HepG2 (cell line): ENCODE data around the gene TBL2. TPM values are rescaled to one million over a fixed set of nuclear protein-coding genes. Genes with fewer than 3 reads are reported as not detected.
A peak's percentile ranks its signal among the peaks of the same experiment; 100 is the strongest.

Experiments
- ARNT2 ChIP-seq: sonication (generic); formaldehyde crosslinking; IDR thresholded peaks from 2 replicates; pipeline ENCODE4 v1.8.0; 2022; ENCODE audit warnings: mild to moderate bottlenecking, low read depth, missing genetic modification reagents, moderate library complexity
- ATF7 ChIP-seq, 2 experiments: fragments of 450-650 bp in 1 of 2; sonication (generic) in 1 of 2; formaldehyde crosslinking in 1 of 2; IDR thresholded peaks; 2 replicates each; pipeline versions ENCODE4 v1.4.0 to v1.6.1; 2016 to 2020; ENCODE audit warnings: antibody characterized with exemption in 1 of 2, mild to moderate bottlenecking in 1 of 2, missing genetic modification reagents in 1 of 2
- BHLHE40 ChIP-seq: IDR thresholded peaks from 2 replicates; pipeline ENCODE4 v1.6.1; 2011; ENCODE audit warnings: low read length, improper control_type of control experiment
- GFI1 ChIP-seq: sonication (generic); formaldehyde crosslinking; IDR thresholded peaks from 2 replicates; pipeline ENCODE4 v1.5.0; 2020; ENCODE audit warnings: missing genetic modification reagents, mild to moderate bottlenecking, borderline replicate concordance
- HHEX ChIP-seq: IDR thresholded peaks from 2 replicates; pipeline ENCODE4 v1.6.1; 2016; ENCODE audit warnings: control low read depth
- PBX2 ChIP-seq: IDR thresholded peaks from 2 replicates; pipeline ENCODE4 v1.6.1; 2016; ENCODE audit warnings: control low read depth
- PRMT3 ChIP-seq: sonication (generic); formaldehyde crosslinking; IDR thresholded peaks from 2 replicates; pipeline ENCODE4 v1.8.1; 2022; ENCODE audit warnings: low read depth, mild to moderate bottlenecking, moderate library complexity, missing genetic modification reagents, borderline replicate concordance
- RAD51 ChIP-seq: fragments of 450-650 bp; IDR thresholded peaks from 2 replicates; pipeline ENCODE4 v1.6.1; 2016; ENCODE audit warnings: borderline replicate concordance
- RBFOX2 ChIP-seq: fragments of 200-400 bp; formaldehyde crosslinking; IDR thresholded peaks from 2 replicates; pipeline ENCODE4 v1.6.1; 2017; ENCODE audit warnings: low read depth, mild to moderate bottlenecking, low read length
- SMAD1 ChIP-seq: sonication (generic); formaldehyde crosslinking; IDR thresholded peaks from 2 replicates; pipeline ENCODE4 v1.4.0; 2020; ENCODE audit warnings: missing genetic modification reagents, low read depth, mild to moderate bottlenecking, borderline replicate concordance
- SNAI1 ChIP-seq: sonication (generic); formaldehyde crosslinking; IDR thresholded peaks from 2 replicates; pipeline ENCODE4 v1.5.0; 2020; ENCODE audit warnings: mild to moderate bottlenecking, missing genetic modification reagents, borderline replicate concordance
- SP140L ChIP-seq: sonication (generic); formaldehyde crosslinking; IDR thresholded peaks from 2 replicates; pipeline ENCODE4 v1.4.0; 2020; ENCODE audit warnings: missing genetic modification reagents, borderline replicate concordance
- TAF1 ChIP-seq: sonication (generic); formaldehyde crosslinking; IDR thresholded peaks from 2 replicates; pipeline ENCODE4 v1.4.0; 2020; ENCODE audit warnings: missing genetic modification reagents
- TRIM22 ChIP-seq: fragments of 450-650 bp; IDR thresholded peaks from 2 replicates; pipeline ENCODE4 v1.6.1; 2017
- ZFP37 ChIP-seq: sonication (generic); formaldehyde crosslinking; IDR thresholded peaks from 2 replicates; pipeline ENCODE4 v1.4.0; 2020; ENCODE audit warnings: missing genetic modification reagents, borderline replicate concordance
- ZFX ChIP-seq: sonication (generic); formaldehyde crosslinking; IDR thresholded peaks from 2 replicates; pipeline ENCODE4 v1.4.0; 2020; ENCODE audit warnings: mild to moderate bottlenecking, low read depth, missing genetic modification reagents, moderate library complexity
- ZNF264 ChIP-seq: sonication (generic); formaldehyde crosslinking; IDR thresholded peaks from 2 replicates; pipeline ENCODE4 v1.4.0; 2020; ENCODE audit warnings: missing genetic modification reagents
- ZNF33B ChIP-seq: sonication (generic); formaldehyde crosslinking; IDR thresholded peaks from 2 replicates; pipeline ENCODE4 v1.5.1; 2020; ENCODE audit warnings: mild to moderate bottlenecking, missing genetic modification reagents
- ZNF589 ChIP-seq: sonication (generic); formaldehyde crosslinking; conservative IDR thresholded peaks from 2 replicates; pipeline ENCODE4 v1.8.0; 2022; ENCODE audit warnings: mild to moderate bottlenecking, moderate library complexity, missing genetic modification reagents
- ZNF747 ChIP-seq: sonication (generic); formaldehyde crosslinking; IDR thresholded peaks from 2 replicates; pipeline ENCODE4 v1.8.1; 2023; ENCODE audit warnings: missing genetic modification reagents, mild to moderate bottlenecking, borderline replicate concordance
- ZNF768 ChIP-seq: sonication (generic); formaldehyde crosslinking; IDR thresholded peaks from 2 replicates; pipeline ENCODE4 v1.4.0; 2020; ENCODE audit warnings: missing genetic modification reagents
- ZNF879 ChIP-seq: sonication (generic); formaldehyde crosslinking; IDR thresholded peaks from 2 replicates; pipeline ENCODE4 v1.8.1; 2023; ENCODE audit warnings: missing genetic modification reagents
- ZSCAN31 ChIP-seq: sonication (generic); formaldehyde crosslinking; IDR thresholded peaks from 2 replicates; pipeline ENCODE4 v1.5.0; 2020; ENCODE audit warnings: low read depth, mild to moderate bottlenecking, missing genetic modification reagents
- polyA plus RNA-seq, 8 experiments: library from polyadenylated mRNA; depleted of rRNA in 3 of 8; stranded (reverse) in 7 of 8; unstranded in 1 of 8; fragments of >200 nt; fragmentation: Illumina TruSeq in 4 of 8; extraction: Trizol in 4 of 8; gene quantifications; 2 replicates each; pipeline versions ENCODE4 v1.2.1 to v1.2.3, GENCODE V29; 2011 to 2016; ENCODE audit warnings: low read depth in 4 of 8, missing spikeins in 1 of 8, mixed read lengths in 1 of 8; ENCODE audit not compliant: insufficient read depth in 1 of 8
- total RNA-seq, 5 experiments: library from RNA; depleted of rRNA; stranded (reverse); fragments of >200 nt; fragmentation: Illumina TruSeq; extraction: Trizol; gene quantifications; 2 replicates each; pipeline ENCODE4 v1.2.3, GENCODE V29; 2016; ENCODE audit warnings: low read depth in 1 of 5
- TF ChIP-seq, protein P1 (sequence below): sonication (generic); formaldehyde crosslinking; IDR thresholded peaks from 2 replicates; pipeline ENCODE4 v1.4.0; 2020; ENCODE audit warnings: mild to moderate bottlenecking, low read depth, missing genetic modification reagents

The TBL2 gene
- total and polyA plus RNA-seq, 2 of the 13 experiments (the other 11 are each of a cell fraction or from before 2014, with no cell fraction given): 43.4 to 47.2 TPM

GRCh38 chr7:73602721-73603651 lies 24.6 kb upstream of the TBL2 start (continued):
- TF ChIP-seq PRMT3 (peak; percentile 85; the same call in 1 of the 2 replicates), ZNF879 (0 out of 2 replicates have a peak, but pooled peaks have one; percentile 14), HHEX (CRISPR knock-in tag) (no peak), ZNF768 (peak; percentile 22; the same call in 1 of the 2 replicates), RAD51 (no peak), SP140L (no peak), ZNF589 (CRISPR knock-in tag) (no peak), GFI1 (CRISPR knock-in tag) (no peak), ZFP37 (CRISPR knock-in tag) (no peak), ZNF264 (CRISPR knock-in tag) (no peak), ARNT2 (peak; percentile 51), ZNF33B (CRISPR knock-in tag) (0 out of 2 replicates have a peak, but pooled peaks have one; percentile 19), TAF1 (CRISPR knock-in tag) (no peak), TRIM22 (no peak), PBX2 (CRISPR knock-in tag) (peak; percentile 76), ZFX (CRISPR knock-in tag) (peak; percentile 13; the same call in 1 of the 2 replicates), SMAD1 (CRISPR knock-in tag) (0 out of 2 replicates have a peak, but pooled peaks have one; percentile 39), ZSCAN31 (CRISPR knock-in tag) (0 out of 2 replicates have a peak, but pooled peaks have one; percentile 33), SNAI1 (CRISPR knock-in tag) (no peak), BHLHE40 (no peak), RBFOX2 (peak; percentile 88), ATF7 (IDR thresholded peaks at IDR 0.05) (no peak), ATF7 (CRISPR knock-in tag; IDR thresholded peaks at IDR 0.05) (no peak), ZNF747 (CRISPR knock-in tag) (0 out of 2 replicates have a peak, but pooled peaks have one; percentile 69)
- TF ChIP-seq, protein P1, sequence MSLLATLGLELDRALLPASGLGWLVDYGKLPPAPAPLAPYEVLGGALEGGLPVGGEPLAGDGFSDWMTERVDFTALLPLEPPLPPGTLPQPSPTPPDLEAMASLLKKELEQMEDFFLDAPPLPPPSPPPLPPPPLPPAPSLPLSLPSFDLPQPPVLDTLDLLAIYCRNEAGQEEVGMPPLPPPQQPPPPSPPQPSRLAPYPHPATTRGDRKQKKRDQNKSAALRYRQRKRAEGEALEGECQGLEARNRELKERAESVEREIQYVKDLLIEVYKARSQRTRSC (CRISPR knock-in tag): no peak
